Naive B cell (primary cell): ENCODE results near the gene KCND1. TPM values are rescaled to one million over a fixed set of nuclear protein-coding genes. Genes with fewer than 3 reads are reported as not detected.
A peak's percentile ranks its signal among the peaks of the same experiment; 100 is the strongest.
"Not testable (repeated sequence)": the region's sequence is repeated elsewhere in the genome, so short reads cannot be mapped to it uniquely, and the experiment has no call there.

ENCODE experiments used
- ATAC-seq, 2 donors: fragments of 150-1000 bp; cut with Tn5 transposase; 2 replicates each; pipeline ENCODE4 v1.10.0; 2021; ENCODE audit warnings: low read depth in 2 of 2, mild to moderate bottlenecking in 2 of 2, moderate library complexity in 2 of 2
- DNase-seq: peaks from one replicate; pipeline ENCODE4 v3.0.0; 2022
- H3K27ac Mint-ChIP-seq, 6 donors: one replicate each; pipeline ENCODE4 v1.8.0; 2020 to 2022; ENCODE audit warnings: mild to moderate bottlenecking in 6 of 6, mixed read lengths in 6 of 6, moderate library complexity in 5 of 6, inconsistent platforms in 2 of 6
- H3K27me3 Mint-ChIP-seq, 3 donors: one replicate each; pipeline ENCODE4 v1.8.0; 2021 to 2022; ENCODE audit warnings: mixed read lengths in 3 of 3, mild to moderate bottlenecking in 1 of 3
- H3K36me3 Mint-ChIP-seq, 2 donors: one replicate each; pipeline ENCODE4 v1.8.0; 2020 to 2022; ENCODE audit warnings: mixed read lengths in 2 of 2, inconsistent platforms in 1 of 2, mild to moderate bottlenecking in 1 of 2
- H3K4me1 Mint-ChIP-seq, 3 donors: one replicate each; pipeline ENCODE4 v1.8.0; 2020 to 2022; ENCODE audit warnings: mixed read lengths in 3 of 3, inconsistent platforms in 1 of 3, mild to moderate bottlenecking in 1 of 3, moderate library complexity in 1 of 3
- H3K4me3 Mint-ChIP-seq, 8 donors: one replicate each; pipeline ENCODE4 v1.8.0; 2020 to 2022; ENCODE audit warnings: mild to moderate bottlenecking in 8 of 8, mixed read lengths in 8 of 8, moderate library complexity in 8 of 8, inconsistent platforms in 2 of 8
- H3K9me3 Mint-ChIP-seq, 7 donors: one replicate each; pipeline ENCODE4 v1.8.0; 2020 to 2022; ENCODE audit warnings: mixed read lengths in 7 of 7, mild to moderate bottlenecking in 5 of 7, inconsistent platforms in 2 of 7, moderate library complexity in 1 of 7
- polyA plus RNA-seq, 6 donors: library from polyadenylated mRNA; unstranded; fragments of 300-500 nt; fragmentation: Illumina TruSeq; gene quantifications; one replicate each; pipeline ENCODE4 v1.2.3, GENCODE V29; 2021; ENCODE audit warnings: low read depth in 6 of 6

Gene KCND1
- polyA plus RNA-seq, 6 donors from 2014 or later, result 0.12 to 2.0 (median 0.18) TPM; not detected in 3

GRCh38 chrX:48992341-48992740 is 20.7 kb upstream of the KCND1 start:
- peaks cover 0 to under 1% (median 0%) of the 10 kb centered on the region in 3 donors for H3K27me3 Mint-ChIP-seq
- H3K36me3 Mint-ChIP-seq, result peaks cover 9 to 12% of the 10 kb centered on the region in 2 donors
- ATAC-seq (no peak), DNase-seq (no peak)
- H3K4me1 Mint-ChIP-seq, result peaks cover 8 to 10% (median 9%) of the 10 kb centered on the region in 3 donors
- peaks cover 0 to 2% (median 0%) of the 10 kb centered on the region in 7 donors for H3K9me3 Mint-ChIP-seq
- H3K4me3 Mint-ChIP-seq, result peak overlapping the region in 1 of 8 donors; percentile 39
- peak overlapping the region in 1 of 6 donors; percentile 78 for H3K27ac Mint-ChIP-seq

GRCh38 chrX:48989483-48989882 is 17.8 kb upstream of the KCND1 start:
- Mint-ChIP-seq H3K27ac (peak overlapping the region in 1 of 6 donors; percentile 50), H3K4me1 (peaks cover 0 to 5% (median 5%) of the 10 kb centered on the region in 3 donors), H3K27me3 (no peaks in the 10 kb centered on the region), H3K36me3 (peaks cover 0 to 4% of the 10 kb centered on the region in 2 donors), H3K9me3 (no peaks in the 10 kb centered on the region), H3K4me3 (no peak overlapping the region)
- no peak for ATAC-seq
- no peak for DNase-seq

GRCh38 chrX:48983896-48984295 is 12.3 kb upstream of the KCND1 start:
- Mint-ChIP-seq H3K4me3 (no peak overlapping the region), H3K4me1 (peaks cover 0 to 1% (median under 1%) of the 10 kb centered on the region in 3 donors), H3K9me3 (no peaks in the 10 kb centered on the region), H3K27ac (no peak overlapping the region), H3K36me3 (peaks cover 2 to 28% of the 10 kb centered on the region in 2 donors), H3K27me3 (no peaks in the 10 kb centered on the region)
- DNase-seq (no peak), ATAC-seq (no peak)

- DNase-seq, result no peak
- Mint-ChIP-seq H3K4me1 (peaks cover 0 to 4% (median 0%) of the 10 kb centered on the region in 3 donors), H3K36me3 (peaks cover 4 to 36% of the 10 kb centered on the region in 2 donors), H3K9me3 (no peaks in the 10 kb centered on the region), H3K4me3 (peak overlapping the region in 1 of 8 donors; percentile 51), H3K27ac (peak overlapping the region in 1 of 6 donors; percentile 29), H3K27me3 (no peaks in the 10 kb centered on the region)
- ATAC-seq, result no peak
Measured at GRCh38 chrX:48983081-48983480, 11.4 kb upstream of the KCND1 start.

GRCh38 chrX:48981178-48981577 is 9.5 kb upstream of the KCND1 start:
- Mint-ChIP-seq H3K36me3 (peaks cover 4 to 39% of the 10 kb centered on the region in 2 donors), H3K27me3 (no peaks in the 10 kb centered on the region), H3K4me3 (no peak overlapping the region), H3K4me1 (peaks cover 0 to 4% (median 0%) of the 10 kb centered on the region in 3 donors), H3K27ac (no peak overlapping the region), H3K9me3 (no peaks in the 10 kb centered on the region)
- DNase-seq (no peak), ATAC-seq (no peak)

- H3K9me3 Mint-ChIP-seq, H3K4me1 Mint-ChIP-seq, ATAC-seq, DNase-seq, H3K4me3 Mint-ChIP-seq, H3K27me3 Mint-ChIP-seq: not testable (repeated sequence)
- H3K27ac Mint-ChIP-seq, result peak overlapping the region in 1 of 6 donors; percentile 60
- H3K36me3 Mint-ChIP-seq, result peaks cover 4 to 45% of the 10 kb centered on the region in 2 donors
Measured at GRCh38 chrX:48980341-48980740, 8.7 kb upstream of the KCND1 start.

- Mint-ChIP-seq H3K9me3 (no peaks in the 10 kb centered on the region), H3K4me1 (peaks cover 0 to 10% (median 2%) of the 10 kb centered on the region in 3 donors), H3K27me3 (peaks cover 0 to 12% (median 0%) of the 10 kb centered on the region in 3 donors), H3K4me3 (no peak overlapping the region), H3K36me3 (peaks cover 4 to 46% of the 10 kb centered on the region in 2 donors), H3K27ac (no peak overlapping the region)
- DNase-seq (no peak), ATAC-seq (no peak)
Measured at GRCh38 chrX:48978226-48978625, 6.6 kb upstream of the KCND1 start.

- H3K27me3 Mint-ChIP-seq, result peaks cover 0 to 20% (median 4%) of the 10 kb centered on the region in 3 donors
- no peaks in the 10 kb centered on the region for H3K9me3 Mint-ChIP-seq
- no peak overlapping the region for H3K27ac Mint-ChIP-seq
- H3K36me3 Mint-ChIP-seq, result peaks cover 4 to 42% of the 10 kb centered on the region in 2 donors
- H3K4me1 Mint-ChIP-seq, result peaks cover 13 to 19% (median 18%) of the 10 kb centered on the region in 3 donors
- no peak for DNase-seq
- no peak for ATAC-seq
- H3K4me3 Mint-ChIP-seq, result no peak overlapping the region
Measured at GRCh38 chrX:48976086-48976485, 4.4 kb upstream of the KCND1 start.

GRCh38 chrX:48975541-48975940 is 3.9 kb upstream of the KCND1 start:
- Mint-ChIP-seq H3K4me3 (no peak overlapping the region), H3K27me3 (peaks cover 0 to 25% (median 9%) of the 10 kb centered on the region in 3 donors), H3K36me3 (peaks cover 4 to 36% of the 10 kb centered on the region in 2 donors), H3K4me1 (peaks cover 18 to 24% (median 18%) of the 10 kb centered on the region in 3 donors), H3K27ac (peak overlapping the region in 2 of 6 donors; percentile 23 to 70), H3K9me3 (no peaks in the 10 kb centered on the region)
- no peak for DNase-seq
- ATAC-seq, result no peak

- H3K4me1 Mint-ChIP-seq, result peaks cover 18 to 28% (median 18%) of the 10 kb centered on the region in 3 donors
- no peak for DNase-seq
- H3K4me3 Mint-ChIP-seq, result no peak overlapping the region
- no peaks in the 10 kb centered on the region for H3K9me3 Mint-ChIP-seq
- H3K36me3 Mint-ChIP-seq, result peaks cover 4 to 31% of the 10 kb centered on the region in 2 donors
- no peak for ATAC-seq
- H3K27ac Mint-ChIP-seq, result peak overlapping the region in 1 of 6 donors; percentile 23
- H3K27me3 Mint-ChIP-seq, result peaks cover 0 to 29% (median 10%) of the 10 kb centered on the region in 3 donors
Measured at GRCh38 chrX:48975041-48975440, 3.4 kb upstream of the KCND1 start.

- no peaks in the 10 kb centered on the region for H3K9me3 Mint-ChIP-seq
- DNase-seq, result no peak
- peak overlapping the region in 1 of 6 donors; percentile 34 for H3K27ac Mint-ChIP-seq
- H3K36me3 Mint-ChIP-seq, result peaks cover 4 to 30% of the 10 kb centered on the region in 2 donors
- no peak for ATAC-seq
- peaks cover 0 to 29% (median 10%) of the 10 kb centered on the region in 3 donors for H3K27me3 Mint-ChIP-seq
- H3K4me1 Mint-ChIP-seq, result peaks cover 18 to 28% (median 18%) of the 10 kb centered on the region in 3 donors
- H3K4me3 Mint-ChIP-seq, result no peak overlapping the region
Measured at GRCh38 chrX:48974574-48974973, 2.9 kb upstream of the KCND1 start.

- no peak for ATAC-seq
- Mint-ChIP-seq H3K27me3 (peaks cover 0 to 29% (median 10%) of the 10 kb centered on the region in 3 donors), H3K4me3 (no peak overlapping the region), H3K36me3 (peaks cover 4 to 29% of the 10 kb centered on the region in 2 donors), H3K9me3 (no peaks in the 10 kb centered on the region), H3K27ac (no peak overlapping the region), H3K4me1 (peaks cover 18 to 28% (median 18%) of the 10 kb centered on the region in 3 donors)
- no peak for DNase-seq
Measured at GRCh38 chrX:48974033-48974432, 2.4 kb upstream of the KCND1 start.

- ATAC-seq, result peak; percentile 65 to 80
- Mint-ChIP-seq H3K9me3 (no peaks in the 10 kb centered on the region), H3K36me3 (peaks cover 0 to 17% of the 10 kb centered on the region in 2 donors), H3K4me1 (peaks cover 18 to 24% (median 18%) of the 10 kb centered on the region in 3 donors), H3K27ac (peak overlapping the region in 4 of 6 donors; percentile 26 to 66 (median 30)), H3K4me3 (peak overlapping the region in 7 of 8 donors; percentile 52 to 76 (median 62)), H3K27me3 (peaks cover 0 to 29% (median 10%) of the 10 kb centered on the region in 3 donors)
- DNase-seq, result peak; percentile 30
Measured at GRCh38 chrX:48972220-48973164, 848 bp upstream of the KCND1 start.
